Suprapubic skin (tissue), 4 donors: Measurements from ENCODE around the gene KRTAP16-1. TPM values are rescaled to one million over a fixed set of nuclear protein-coding genes. Genes with fewer than 3 reads are reported as not detected.

Experiments
- DNase-seq, 2 donors: peaks; one replicate each; pipeline ENCODE4 v3.0.0-alpha.2; 2019; ENCODE audit warnings: low spot score in 2 of 2
- H3K27ac ChIP-seq: fragments of 200-600 bp; sonication (generic); one replicate; pipeline ENCODE4 v1.5.1; 2019
- H3K27me3 ChIP-seq: fragments of 200-600 bp; sonication (generic); one replicate; pipeline ENCODE4 v1.5.1; 2019
- H3K36me3 ChIP-seq: fragments of 200-600 bp; sonication (generic); one replicate; pipeline ENCODE4 v1.5.1; 2019
- H3K4me1 ChIP-seq: fragments of 200-600 bp; sonication (generic); one replicate; pipeline ENCODE4 v1.5.1; 2019
- H3K4me3 ChIP-seq: fragments of 200-600 bp; sonication (generic); one replicate; pipeline ENCODE4 v1.5.1; 2019; ENCODE audit warnings: mild to moderate bottlenecking
- H3K9me3 ChIP-seq: fragments of 200-600 bp; sonication (generic); one replicate; pipeline ENCODE4 v1.5.1; 2019
- EP300 ChIP-seq: sonication (generic); formaldehyde crosslinking; IDR thresholded peaks from one replicate; pipeline ENCODE4 v1.6.1; 2017; ENCODE audit warnings: antibody characterized with exemption
- POLR2A ChIP-seq, 2 donors: fragments of 450-650 bp; IDR thresholded peaks; one replicate each; pipeline ENCODE4 v1.6.1; 2017; ENCODE audit warnings: antibody characterized with exemption in 2 of 2, mild to moderate bottlenecking in 2 of 2, moderate library complexity in 2 of 2
- POLR2AphosphoS5 ChIP-seq, 3 donors: sonication (generic); formaldehyde crosslinking; IDR thresholded peaks; one replicate each; pipeline ENCODE4 v1.6.1; 2017; ENCODE audit warnings: antibody characterized with exemption in 3 of 3
- WGBS: methylation state at CpG from one replicate; pipeline ENCODE4 v1.1.5; 2018; 5-methylcytosine and 5-hydroxymethylcytosine counted together
- total RNA-seq, 4 donors: library from RNA; depleted of rRNA; stranded (reverse); fragments of >200 nt; gene quantifications; one replicate each; pipeline ENCODE4 v1.1.0, GENCODE V29; 2016
- TF ChIP-seq, protein P1 (sequence below), 2 donors: fragments of 200-600 bp in 1 of 2; fragments of 450-650 bp in 1 of 2; sonication (generic) in 1 of 2; IDR thresholded peaks; one replicate each; pipeline ENCODE4 v1.5.1; 2016 to 2019; ENCODE audit warnings: antibody characterized with exemption in 2 of 2, mild to moderate bottlenecking in 1 of 2, moderate library complexity in 1 of 2

The KRTAP16-1 gene
- total RNA-seq, 4 donors from 2014 or later = 2.2 to 22.0 (median 4.0) TPM; not detected in 1

DNA sequence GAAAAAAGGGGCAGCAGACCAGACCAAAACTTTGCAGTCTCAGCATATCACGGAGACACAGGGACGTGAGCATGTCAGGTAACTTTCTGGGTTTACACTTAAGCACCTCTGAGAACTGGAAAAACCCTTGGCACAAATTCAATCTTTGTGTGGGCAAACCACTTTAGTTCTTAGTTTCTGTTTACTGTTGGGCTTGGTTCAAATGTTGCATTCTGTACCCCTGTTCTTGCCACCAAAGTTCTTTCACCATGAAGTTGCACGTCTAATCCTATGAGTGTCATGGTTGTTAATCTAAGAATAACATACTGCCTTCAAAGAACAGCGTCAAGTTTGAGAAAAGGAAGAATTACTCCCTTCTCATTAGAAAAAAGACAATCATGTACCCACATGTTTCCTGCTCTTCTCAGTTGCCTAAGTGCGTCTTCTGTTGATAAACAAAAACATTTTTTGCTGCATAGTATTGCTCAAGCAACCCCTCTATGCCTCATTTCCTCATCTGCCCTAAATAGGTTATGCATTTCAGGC is 29.9 kb upstream of the KRTAP16-1 start:
- no peaks in the 10 kb centered on the region for H3K27me3 ChIP-seq
- H3K9me3 ChIP-seq = no peaks in the 10 kb centered on the region
- peaks cover 30% of the 10 kb centered on the region for H3K4me1 ChIP-seq
- no peak overlapping the region for H3K4me3 ChIP-seq
- WGBS = 32% methylated on average over 5 of the region's 5 CpGs
- no peaks in the 10 kb centered on the region for H3K36me3 ChIP-seq
- DNase-seq = no peak
- no peak for TF ChIP-seq POLR2AphosphoS5 (IDR thresholded peaks at IDR 0.05)
- TF ChIP-seq, protein P1, sequence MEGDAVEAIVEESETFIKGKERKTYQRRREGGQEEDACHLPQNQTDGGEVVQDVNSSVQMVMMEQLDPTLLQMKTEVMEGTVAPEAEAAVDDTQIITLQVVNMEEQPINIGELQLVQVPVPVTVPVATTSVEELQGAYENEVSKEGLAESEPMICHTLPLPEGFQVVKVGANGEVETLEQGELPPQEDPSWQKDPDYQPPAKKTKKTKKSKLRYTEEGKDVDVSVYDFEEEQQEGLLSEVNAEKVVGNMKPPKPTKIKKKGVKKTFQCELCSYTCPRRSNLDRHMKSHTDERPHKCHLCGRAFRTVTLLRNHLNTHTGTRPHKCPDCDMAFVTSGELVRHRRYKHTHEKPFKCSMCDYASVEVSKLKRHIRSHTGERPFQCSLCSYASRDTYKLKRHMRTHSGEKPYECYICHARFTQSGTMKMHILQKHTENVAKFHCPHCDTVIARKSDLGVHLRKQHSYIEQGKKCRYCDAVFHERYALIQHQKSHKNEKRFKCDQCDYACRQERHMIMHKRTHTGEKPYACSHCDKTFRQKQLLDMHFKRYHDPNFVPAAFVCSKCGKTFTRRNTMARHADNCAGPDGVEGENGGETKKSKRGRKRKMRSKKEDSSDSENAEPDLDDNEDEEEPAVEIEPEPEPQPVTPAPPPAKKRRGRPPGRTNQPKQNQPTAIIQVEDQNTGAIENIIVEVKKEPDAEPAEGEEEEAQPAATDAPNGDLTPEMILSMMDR (IDR thresholded peaks at IDR 0.05) = no peak
- TF ChIP-seq POLR2A (IDR thresholded peaks at IDR 0.05) = no peak
- no peak for TF ChIP-seq EP300
- peak overlapping the region; percentile 67 for H3K27ac ChIP-seq

DNA sequence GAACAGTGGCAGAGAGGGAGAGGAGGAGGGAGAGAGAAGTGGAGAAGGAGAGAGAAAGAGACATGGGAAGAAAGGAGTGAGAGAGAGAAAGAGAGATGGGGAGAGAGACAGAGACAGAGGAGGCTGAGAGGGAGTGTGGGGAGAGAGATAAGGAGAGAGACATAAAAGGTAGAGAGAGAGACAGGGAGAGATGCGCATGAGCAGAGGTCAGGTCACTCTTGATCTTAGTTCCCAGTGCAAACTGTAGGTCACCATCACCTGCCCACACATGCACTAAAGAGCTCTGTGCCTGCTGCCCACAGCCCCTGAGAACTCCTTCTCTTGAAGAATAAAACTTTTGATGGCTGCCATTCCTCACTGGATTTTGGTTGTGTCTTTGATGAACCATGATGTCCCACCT is 26.6 kb upstream of the KRTAP16-1 start:
- H3K27me3 ChIP-seq = no peaks in the 10 kb centered on the region
- H3K36me3 ChIP-seq = no peaks in the 10 kb centered on the region
- H3K4me3 ChIP-seq = no peak overlapping the region
- no peak for TF ChIP-seq EP300
- TF ChIP-seq, protein P1 (IDR thresholded peaks at IDR 0.05) = no peak
- TF ChIP-seq POLR2AphosphoS5 (IDR thresholded peaks at IDR 0.05) = no peak
- TF ChIP-seq POLR2A (IDR thresholded peaks at IDR 0.05) = no peak
- DNase-seq = no peak
- no peak overlapping the region for H3K27ac ChIP-seq
- H3K4me1 ChIP-seq = peaks cover 27% of the 10 kb centered on the region
- WGBS = 100% methylated on average over 1 of the region's 1 CpG
- H3K9me3 ChIP-seq = no peaks in the 10 kb centered on the region

DNA sequence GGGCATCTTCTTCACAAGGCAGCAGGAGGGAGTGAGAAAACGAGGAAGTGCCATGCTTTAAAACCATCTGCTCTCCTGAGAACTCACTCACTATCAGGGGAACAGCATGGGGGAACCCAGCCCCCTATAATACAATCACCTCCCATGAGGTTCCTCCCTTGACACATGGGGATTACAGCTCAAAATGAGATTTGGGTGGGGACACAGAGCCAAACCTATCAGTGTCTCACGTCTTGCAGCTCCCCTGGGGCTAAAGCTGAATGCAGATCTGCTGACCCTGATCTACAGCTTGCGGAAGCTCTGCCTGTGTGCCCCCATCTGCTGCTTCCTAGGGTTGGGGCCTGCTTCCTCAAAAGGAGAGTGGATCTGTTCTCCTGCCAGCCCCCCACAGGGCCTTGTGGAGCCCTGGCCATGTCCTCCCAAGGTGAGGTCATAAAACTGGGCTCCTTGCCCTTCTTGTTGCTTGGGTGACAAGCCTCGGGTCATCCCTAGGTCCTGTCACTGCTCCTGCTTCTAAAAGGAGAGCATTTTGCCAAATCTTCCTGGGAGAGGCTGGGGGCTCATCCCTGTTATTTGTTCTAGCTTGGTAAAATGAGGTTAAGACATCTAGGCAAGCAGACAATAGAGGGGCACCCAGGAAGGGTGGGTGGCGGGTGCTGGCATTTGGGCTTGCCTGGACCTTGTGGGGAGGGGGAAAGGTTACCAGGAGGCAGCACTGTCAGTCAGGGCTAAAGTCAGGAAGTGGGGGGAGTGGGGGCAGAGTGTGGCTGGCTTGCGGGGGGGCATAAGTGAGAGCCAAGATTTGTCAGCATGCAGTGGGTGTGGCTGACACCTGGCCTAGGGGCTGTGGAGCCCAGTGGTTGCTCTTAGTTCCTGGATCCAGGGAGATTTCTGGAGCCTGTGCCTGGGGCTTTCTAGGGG is 25.5 kb upstream of the KRTAP16-1 start:
- Histone ChIP-seq H3K4me1 (peaks cover 18% of the 10 kb centered on the region), H3K36me3 (no peaks in the 10 kb centered on the region), H3K4me3 (no peak overlapping the region), H3K9me3 (no peaks in the 10 kb centered on the region), H3K27ac (no peak overlapping the region), H3K27me3 (no peaks in the 10 kb centered on the region)
- TF ChIP-seq POLR2A (IDR thresholded peaks at IDR 0.05) (no peak), EP300 (no peak), POLR2AphosphoS5 (IDR thresholded peaks at IDR 0.05) (no peak)
- TF ChIP-seq, protein P1 (IDR thresholded peaks at IDR 0.05) = no peak
- DNase-seq = no peak
- WGBS = 66% methylated on average over 6 of the region's 6 CpGs

- Histone ChIP-seq H3K4me1 (peaks cover 10% of the 10 kb centered on the region), H3K36me3 (no peaks in the 10 kb centered on the region), H3K27ac (no peak overlapping the region), H3K4me3 (no peak overlapping the region), H3K27me3 (no peaks in the 10 kb centered on the region), H3K9me3 (no peaks in the 10 kb centered on the region)
- DNase-seq = no peak
- 97% methylated on average over 3 of the region's 3 CpGs for WGBS
- TF ChIP-seq POLR2A (IDR thresholded peaks at IDR 0.05) = no peak
- TF ChIP-seq, protein P1 (IDR thresholded peaks at IDR 0.05) = no peak
- TF ChIP-seq EP300 = no peak
- TF ChIP-seq POLR2AphosphoS5 (IDR thresholded peaks at IDR 0.05) = no peak
Observed at GRCh38 chr17:41333836-41334235, 24.7 kb upstream of the KRTAP16-1 start.

GRCh38 chr17:41333098-41333497 is 24.0 kb upstream of the KRTAP16-1 start:
- H3K9me3 ChIP-seq = no peaks in the 10 kb centered on the region
- DNase-seq = no peak
- no peaks in the 10 kb centered on the region for H3K36me3 ChIP-seq
- H3K4me3 ChIP-seq = no peak overlapping the region
- no peaks in the 10 kb centered on the region for H3K27me3 ChIP-seq
- WGBS = 92% methylated on average over 5 of the region's 5 CpGs
- no peak overlapping the region for H3K27ac ChIP-seq
- no peak for TF ChIP-seq EP300
- no peak for TF ChIP-seq POLR2AphosphoS5 (IDR thresholded peaks at IDR 0.05)
- TF ChIP-seq, protein P1 (IDR thresholded peaks at IDR 0.05) = no peak
- TF ChIP-seq POLR2A (IDR thresholded peaks at IDR 0.05) = no peak
- peaks cover 6% of the 10 kb centered on the region for H3K4me1 ChIP-seq
